ENCODE results near the gene P4HB.

DNA sequence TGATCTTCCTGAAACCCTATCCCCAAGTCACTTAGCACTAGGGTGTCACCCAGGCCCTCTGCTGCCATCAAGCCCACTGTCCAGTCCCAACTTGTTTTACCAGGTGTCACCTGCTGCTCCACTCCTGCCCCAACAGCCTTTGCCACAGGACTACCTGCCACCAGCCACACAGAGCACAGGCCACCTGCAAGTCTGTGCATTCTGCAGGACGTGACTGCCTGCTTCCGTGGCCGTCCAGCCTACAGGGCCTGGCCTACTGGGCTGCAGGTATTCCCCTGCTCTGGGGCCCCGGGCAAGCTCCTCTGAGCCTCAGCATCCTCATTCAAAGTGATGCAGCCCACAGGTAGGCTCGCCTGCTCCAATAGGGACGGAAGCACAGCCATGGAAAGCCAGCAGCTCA lies 30.5 kb downstream of the P4HB start:
- TF ChIP-seq, protein P1, sequence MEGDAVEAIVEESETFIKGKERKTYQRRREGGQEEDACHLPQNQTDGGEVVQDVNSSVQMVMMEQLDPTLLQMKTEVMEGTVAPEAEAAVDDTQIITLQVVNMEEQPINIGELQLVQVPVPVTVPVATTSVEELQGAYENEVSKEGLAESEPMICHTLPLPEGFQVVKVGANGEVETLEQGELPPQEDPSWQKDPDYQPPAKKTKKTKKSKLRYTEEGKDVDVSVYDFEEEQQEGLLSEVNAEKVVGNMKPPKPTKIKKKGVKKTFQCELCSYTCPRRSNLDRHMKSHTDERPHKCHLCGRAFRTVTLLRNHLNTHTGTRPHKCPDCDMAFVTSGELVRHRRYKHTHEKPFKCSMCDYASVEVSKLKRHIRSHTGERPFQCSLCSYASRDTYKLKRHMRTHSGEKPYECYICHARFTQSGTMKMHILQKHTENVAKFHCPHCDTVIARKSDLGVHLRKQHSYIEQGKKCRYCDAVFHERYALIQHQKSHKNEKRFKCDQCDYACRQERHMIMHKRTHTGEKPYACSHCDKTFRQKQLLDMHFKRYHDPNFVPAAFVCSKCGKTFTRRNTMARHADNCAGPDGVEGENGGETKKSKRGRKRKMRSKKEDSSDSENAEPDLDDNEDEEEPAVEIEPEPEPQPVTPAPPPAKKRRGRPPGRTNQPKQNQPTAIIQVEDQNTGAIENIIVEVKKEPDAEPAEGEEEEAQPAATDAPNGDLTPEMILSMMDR (IDR thresholded peaks at IDR 0.05): no peak
- no peak for TF ChIP-seq SIN3A (IDR thresholded peaks at IDR 0.05; ENCODE audit: borderline replicate concordance, insufficient read depth, low read depth, low read length)
- no peak for TF ChIP-seq POLR2AphosphoS5 (IDR thresholded peaks at IDR 0.05; ENCODE audit: low read depth, low read length)
- no peak for TF ChIP-seq REST (IDR thresholded peaks at IDR 0.05; ENCODE audit: insufficient read depth in 1 of 2, low read depth in 2 of 2, low read length in 1 of 2)
